ENCODE results near the gene MUTYH.
A peak's percentile ranks its signal among the peaks of the same experiment; 100 is the strongest.

The MUTYH gene

GRCh38 chr1:45348609-45348965, 8.3 kb upstream of the MUTYH start:
- DNase-seq, result no peak

- DNase-seq, result no peak
Observed at GRCh38 chr1:45348020-45348419, 7.8 kb upstream of the MUTYH start.

GRCh38 chr1:45346473-45346872, 6.2 kb upstream of the MUTYH start:
- no peak for DNase-seq

DNA sequence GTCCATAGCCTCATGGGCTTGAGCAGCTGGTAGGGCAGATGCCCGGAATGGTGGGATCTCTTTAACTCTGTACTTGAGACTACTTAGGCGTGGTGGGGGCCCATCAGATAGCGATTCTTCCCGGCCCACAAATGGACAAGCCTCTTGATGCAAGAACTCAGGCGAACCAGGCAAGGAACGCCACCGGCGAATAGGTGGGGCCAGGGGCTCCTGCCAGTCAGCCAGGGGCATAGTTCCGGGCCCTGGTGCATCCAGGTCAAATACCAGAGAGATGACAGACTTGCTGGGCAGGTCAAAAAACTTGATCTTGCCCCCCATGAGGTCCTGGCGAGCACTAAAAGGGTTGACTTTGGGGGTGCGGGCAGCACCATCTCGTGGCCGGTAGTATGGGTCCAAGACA, 4.8 kb upstream of the MUTYH start:
- no peak for DNase-seq

DNA sequence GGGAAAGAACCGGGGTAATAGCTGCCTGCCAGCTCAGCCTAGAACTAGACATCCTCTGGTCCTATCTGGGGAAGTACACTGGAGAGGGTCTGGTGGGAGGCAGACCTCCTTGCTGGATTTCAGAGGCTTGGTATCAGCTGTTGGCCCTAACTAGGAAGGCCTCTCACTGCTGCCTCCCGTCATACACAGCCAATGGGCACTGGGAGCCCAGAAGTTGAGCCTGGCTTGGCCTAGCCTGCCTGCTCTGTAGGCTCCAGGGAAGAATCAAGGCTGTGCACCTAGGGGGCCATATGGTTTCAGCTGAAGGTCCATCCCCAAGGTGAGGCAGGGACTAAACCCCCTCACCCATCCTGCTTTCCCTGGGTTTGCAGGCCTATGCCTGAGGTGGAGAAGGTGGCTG, 4.3 kb upstream of the MUTYH start:
- DNase-seq, result no peak

GRCh38 chr1:45340816-45341466, 701 bp upstream of the MUTYH start:
- peak; percentile 52 for DNase-seq

GRCh38 chr1:45337630-45338325, 2.5 kb downstream of the MUTYH start:
- DNase-seq, result no peak

DNA sequence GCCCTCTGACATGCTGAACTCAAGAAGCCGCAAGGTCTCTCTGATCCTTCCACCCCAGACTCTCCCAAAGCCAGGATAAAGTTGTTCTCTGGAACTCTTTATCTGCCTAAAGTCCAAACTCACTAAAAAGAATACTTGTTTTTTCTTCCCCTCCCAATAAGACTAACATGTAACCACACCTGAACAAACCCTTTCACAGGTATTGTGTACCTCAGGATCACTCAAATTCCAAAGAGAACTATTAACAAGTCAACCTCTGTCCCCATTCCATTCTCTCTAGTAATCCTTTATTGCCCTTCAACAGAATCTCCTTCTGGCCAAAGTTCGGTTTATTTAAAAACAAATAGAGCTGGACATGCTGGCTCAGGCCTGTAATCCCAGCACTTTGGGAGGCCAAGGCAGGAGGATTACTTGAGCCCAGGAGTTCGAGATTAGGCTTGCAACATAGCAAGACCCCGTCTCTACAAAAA, 4.3 kb downstream of the MUTYH start:
- DNase-seq, result no peak

GRCh38 chr1:45334308-45335245, 5.7 kb downstream of the MUTYH start:
- DNase-seq, result no peak

DNA sequence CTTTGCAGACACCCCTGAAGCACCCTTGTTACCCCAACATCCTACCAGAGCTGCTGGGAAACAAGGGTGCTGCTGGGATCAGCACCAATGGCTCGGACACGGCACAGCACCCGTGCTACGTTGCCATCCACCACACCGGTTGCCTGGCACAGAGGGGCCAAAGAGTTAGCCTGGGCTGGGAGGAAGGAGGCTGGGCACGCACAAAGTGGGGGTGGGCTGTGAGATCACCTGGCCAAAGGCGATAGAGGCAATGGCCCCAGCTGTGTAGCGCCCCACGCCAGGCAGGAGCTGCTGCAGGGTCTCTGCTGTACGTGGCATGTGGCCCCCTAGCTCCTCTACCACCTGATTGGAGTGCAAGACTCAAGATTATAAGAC, 7.9 kb downstream of the MUTYH start:
- no peak for DNase-seq

- DNase-seq, result no peak
Observed at GRCh38 chr1:45331436-45332345, 8.5 kb downstream of the MUTYH start.

DNA sequence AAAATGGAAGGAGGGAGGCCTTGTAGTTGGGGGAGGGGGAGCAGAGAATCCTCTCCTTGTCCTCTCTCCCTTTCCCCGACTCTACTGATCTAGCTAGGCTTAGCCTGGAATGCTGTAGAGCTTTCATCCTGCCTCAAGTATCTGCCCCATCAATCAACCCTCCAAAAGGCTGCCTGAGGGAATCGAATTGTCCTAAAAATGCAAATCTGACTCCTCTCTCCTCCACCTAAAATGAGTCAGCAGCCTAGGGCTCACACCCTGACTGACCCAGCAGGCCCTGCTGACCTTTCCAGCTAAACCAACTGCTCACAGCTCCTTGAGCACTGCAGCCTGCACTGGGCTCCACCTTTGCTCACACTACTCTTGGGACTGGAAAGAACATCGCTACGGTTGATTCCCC, 10.8 kb downstream of the MUTYH start:
- no peak for DNase-seq

GRCh38 chr1:45328680-45329079, 11.6 kb downstream of the MUTYH start:
- DNase-seq, result no peak

DNA sequence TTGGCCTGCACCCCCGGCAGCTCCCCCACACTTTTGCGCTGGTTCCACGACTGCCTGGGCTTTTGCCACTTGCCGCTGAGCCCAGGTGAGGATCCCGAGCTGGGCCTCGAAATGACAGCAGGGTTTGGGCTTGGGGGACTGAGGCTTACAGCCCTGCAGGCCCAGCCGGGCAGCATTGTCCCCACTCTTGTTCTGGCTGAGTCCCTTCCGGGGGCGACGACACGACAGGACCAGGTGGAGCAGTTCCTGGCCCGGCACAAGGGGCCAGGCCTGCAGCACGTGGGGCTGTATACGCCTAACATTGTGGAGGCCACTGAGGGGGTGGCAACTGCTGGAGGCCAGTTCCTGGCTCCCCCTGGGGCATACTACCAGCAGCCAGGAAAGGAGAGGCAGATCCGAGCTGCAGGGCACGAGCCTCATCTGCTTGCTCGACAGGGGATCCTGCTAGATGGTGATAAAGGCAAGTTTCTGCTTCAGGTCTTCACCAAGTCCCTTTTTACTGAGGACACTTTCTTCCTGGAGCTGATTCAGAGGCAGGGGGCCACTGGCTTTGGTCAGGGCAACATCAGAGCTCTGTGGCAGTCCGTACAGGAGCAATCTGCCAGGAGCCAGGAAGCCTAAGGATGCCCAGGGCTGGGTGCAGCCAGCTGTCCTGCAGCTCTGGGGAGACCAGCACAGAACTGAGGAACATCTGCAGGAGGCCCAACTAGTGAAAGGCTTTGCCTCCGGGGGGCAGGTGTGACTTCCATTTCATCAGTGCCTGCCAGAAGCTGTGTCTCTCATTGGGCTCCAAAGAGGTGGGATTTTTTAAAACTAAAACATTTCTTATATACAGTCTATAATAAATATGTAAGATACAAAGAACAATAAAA, 12.4 kb downstream of the MUTYH start:
- DNase-seq, result peak; percentile 38

- peak; percentile 84 for DNase-seq
Observed at GRCh38 chr1:45326627-45327623, 13.3 kb downstream of the MUTYH start, which contains the start of gene HPDL. TSS of gene HPDL (plus strand) at chr1:45326895. CDS start at chr1:45327149, 254 bp downstream.

- DNase-seq, result no peak
Observed at GRCh38 chr1:45325851-45326506, 14.3 kb downstream of the MUTYH start.

- DNase-seq, result no peak
Observed at GRCh38 chr1:45322486-45323040, 17.7 kb downstream of the MUTYH start.

DNA sequence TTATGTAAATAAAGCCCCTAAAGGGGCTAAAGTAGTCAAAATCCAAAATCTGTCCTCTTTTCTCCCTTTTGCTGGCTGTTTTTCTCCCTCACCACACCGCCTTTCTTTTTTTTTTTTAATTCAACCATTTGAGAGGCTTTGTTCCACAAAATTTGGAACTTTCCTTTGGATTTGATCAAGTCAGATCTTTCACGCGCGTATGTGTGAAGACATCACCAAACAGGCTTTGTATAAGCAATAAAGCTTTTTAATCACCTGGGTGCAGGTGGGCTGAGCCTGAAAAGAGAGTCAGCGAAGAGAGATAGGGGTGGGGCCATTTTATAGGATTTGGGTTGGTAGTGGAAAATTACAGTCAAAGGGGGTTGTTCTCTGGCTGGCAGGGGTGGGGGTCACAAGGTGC, 18.8 kb downstream of the MUTYH start:
- DNase-seq, result no peak

- DNase-seq, result no peak
Observed at GRCh38 chr1:45319761-45320160, 20.5 kb downstream of the MUTYH start.
